WTC11 (cell line): ENCODE data around the gene GLRA1. TPM values are rescaled to one million over a fixed set of nuclear protein-coding genes. Genes with fewer than 3 reads are reported as not detected.

Source experiments
- ATAC-seq: fragments of 200-7000 bp; cut with Tn5 transposase; 2 replicates; pipeline ENCODE4 v1.10.0; 2021; ENCODE audit warnings: mild to moderate bottlenecking, moderate library complexity
- CTCF ChIA-PET: fragments of 300-600 bp; sonication (Branson Sonifier 250); formaldehyde crosslinking; loops from one replicate; lab custom pipeline; 2021; ENCODE audit warnings: antibody characterized with exemption; lab: Charles Lee
- POLR2A ChIA-PET: fragments of 350-600 bp; sonication (Branson Sonifier 250); formaldehyde crosslinking; loops from one replicate; lab custom pipeline; 2021; ENCODE audit warnings: antibody characterized with exemption; lab: Charles Lee
- DNase-seq: peaks from one replicate; pipeline ENCODE4 v3.0.0; 2021; ENCODE audit warnings: low spot score
- H3K27ac Mint-ChIP-seq: 2 replicates; pipeline ENCODE4 v1.8.0; 2021; ENCODE audit warnings: mixed read lengths
- H3K27me3 Mint-ChIP-seq: 2 replicates; pipeline ENCODE4 v1.8.0; 2021; ENCODE audit warnings: low read depth, mild to moderate bottlenecking, moderate library complexity, mixed read lengths
- H3K36me3 Mint-ChIP-seq: 2 replicates; pipeline ENCODE4 v1.8.0; 2021; ENCODE audit warnings: mixed read lengths
- H3K4me1 Mint-ChIP-seq: 2 replicates; pipeline ENCODE4 v1.8.0; 2022; ENCODE audit warnings: mixed read lengths
- H3K4me3 Mint-ChIP-seq: 2 replicates; pipeline ENCODE4 v1.8.0; 2021; ENCODE audit warnings: mild to moderate bottlenecking, moderate library complexity, mixed read lengths
- H3K9me3 Mint-ChIP-seq: 2 replicates; pipeline ENCODE4 v1.8.0; 2021; ENCODE audit warnings: mixed read lengths
- FOXK1 ChIP-seq: sonication (generic); formaldehyde crosslinking; IDR thresholded peaks from 2 replicates; pipeline ENCODE4 v1.8.0; 2022; ENCODE audit warnings: mild to moderate bottlenecking, moderate library complexity, missing genetic modification reagents
- KAT7 ChIP-seq: sonication (generic); formaldehyde crosslinking; IDR thresholded peaks from 2 replicates; pipeline ENCODE4 v1.8.1; 2023; ENCODE audit warnings: missing genetic modification reagents, mild to moderate bottlenecking, borderline replicate concordance
- MXD4 ChIP-seq: fragments of 250-450 bp; sonication (Bioruptor Pico); IDR thresholded peaks from 2 replicates; pipeline ENCODE4 v1.8.0; 2021; ENCODE audit warnings: mild to moderate bottlenecking, moderate library complexity, borderline replicate concordance
- NFATC4 ChIP-seq: fragments of 250-450 bp; sonication (Bioruptor Pico); IDR thresholded peaks from 2 replicates; pipeline ENCODE4 v1.9.0; 2021; ENCODE audit warnings: mild to moderate bottlenecking
- SMAD3 ChIP-seq: sonication (generic); formaldehyde crosslinking; IDR thresholded peaks from 2 replicates; pipeline ENCODE4 v1.8.0; 2022; ENCODE audit warnings: missing genetic modification reagents, mild to moderate bottlenecking, borderline replicate concordance
- ZBTB21 ChIP-seq: sonication (generic); formaldehyde crosslinking; IDR thresholded peaks from 2 replicates; pipeline ENCODE4 v1.8.1; 2023; ENCODE audit warnings: mild to moderate bottlenecking, missing genetic modification reagents, borderline replicate concordance
- total RNA-seq: library from RNA; stranded (reverse); gene quantifications from 3 replicates; pipeline ENCODE4 v1.2.3, GENCODE V29; 2021
- TF ChIP-seq, protein P1 (sequence below): sonication (generic); formaldehyde crosslinking; IDR thresholded peaks from 2 replicates; pipeline ENCODE4 v1.8.0; 2023; ENCODE audit warnings: mild to moderate bottlenecking, missing genetic modification reagents
- TF ChIP-seq, protein P2 (sequence below): sonication (generic); formaldehyde crosslinking; IDR thresholded peaks from 2 replicates; pipeline ENCODE4 v1.8.0; 2022; ENCODE audit warnings: missing genetic modification reagents
- TF ChIP-seq, protein P3 (sequence below): fragments of 200-600 bp; IDR thresholded peaks from 2 replicates; pipeline ENCODE4 v1.8.0; 2022; ENCODE audit warnings: antibody characterized with exemption
- TF ChIP-seq, protein P4 (sequence below): fragments of 250-450 bp; sonication (Bioruptor Pico); IDR thresholded peaks from 2 replicates; pipeline ENCODE4 v1.9.0; 2021; ENCODE audit warnings: mild to moderate bottlenecking

Gene GLRA1
- total RNA-seq, 1 experiment from 2014 or later: not detected

DNA sequence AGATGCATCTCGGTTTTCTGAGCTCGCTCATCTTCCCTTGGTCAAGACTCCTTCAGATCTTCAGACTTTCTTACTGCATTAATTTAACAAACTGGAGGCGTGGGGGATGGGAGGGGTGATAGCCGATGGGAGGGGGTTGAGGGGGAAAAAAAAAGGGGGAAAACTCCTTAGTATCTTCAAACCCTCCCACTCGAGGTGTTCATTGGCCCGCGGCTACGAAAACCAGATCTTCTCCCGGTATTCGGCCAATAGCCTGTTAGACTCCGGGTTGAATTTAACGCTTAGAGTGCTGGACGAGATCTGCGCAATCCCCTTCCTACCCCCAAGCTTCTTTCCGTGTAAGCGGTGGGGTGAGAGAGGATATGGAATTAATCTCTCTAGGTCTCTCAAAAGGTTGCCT is 689 bp upstream of the GLRA1 start:
- H3K4me3 Mint-ChIP-seq: peak overlapping the region; percentile 33; the same call in 1 of the 2 replicates
- H3K4me1 Mint-ChIP-seq: peaks cover 15% of the 10 kb centered on the region
- H3K27ac Mint-ChIP-seq: no peak overlapping the region
- TF ChIP-seq, protein P1, sequence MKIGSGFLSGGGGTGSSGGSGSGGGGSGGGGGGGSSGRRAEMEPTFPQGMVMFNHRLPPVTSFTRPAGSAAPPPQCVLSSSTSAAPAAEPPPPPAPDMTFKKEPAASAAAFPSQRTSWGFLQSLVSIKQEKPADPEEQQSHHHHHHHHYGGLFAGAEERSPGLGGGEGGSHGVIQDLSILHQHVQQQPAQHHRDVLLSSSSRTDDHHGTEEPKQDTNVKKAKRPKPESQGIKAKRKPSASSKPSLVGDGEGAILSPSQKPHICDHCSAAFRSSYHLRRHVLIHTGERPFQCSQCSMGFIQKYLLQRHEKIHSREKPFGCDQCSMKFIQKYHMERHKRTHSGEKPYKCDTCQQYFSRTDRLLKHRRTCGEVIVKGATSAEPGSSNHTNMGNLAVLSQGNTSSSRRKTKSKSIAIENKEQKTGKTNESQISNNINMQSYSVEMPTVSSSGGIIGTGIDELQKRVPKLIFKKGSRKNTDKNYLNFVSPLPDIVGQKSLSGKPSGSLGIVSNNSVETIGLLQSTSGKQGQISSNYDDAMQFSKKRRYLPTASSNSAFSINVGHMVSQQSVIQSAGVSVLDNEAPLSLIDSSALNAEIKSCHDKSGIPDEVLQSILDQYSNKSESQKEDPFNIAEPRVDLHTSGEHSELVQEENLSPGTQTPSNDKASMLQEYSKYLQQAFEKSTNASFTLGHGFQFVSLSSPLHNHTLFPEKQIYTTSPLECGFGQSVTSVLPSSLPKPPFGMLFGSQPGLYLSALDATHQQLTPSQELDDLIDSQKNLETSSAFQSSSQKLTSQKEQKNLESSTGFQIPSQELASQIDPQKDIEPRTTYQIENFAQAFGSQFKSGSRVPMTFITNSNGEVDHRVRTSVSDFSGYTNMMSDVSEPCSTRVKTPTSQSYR (CRISPR knock-in tag): no peak
- TF ChIP-seq NFATC4 (no peak), MXD4 (CRISPR knock-in tag) (no peak), KAT7 (CRISPR knock-in tag) (no peak), FOXK1 (CRISPR knock-in tag) (no peak), SMAD3 (CRISPR knock-in tag) (no peak), ZBTB21 (CRISPR knock-in tag) (no peak)
- TF ChIP-seq, protein P2, sequence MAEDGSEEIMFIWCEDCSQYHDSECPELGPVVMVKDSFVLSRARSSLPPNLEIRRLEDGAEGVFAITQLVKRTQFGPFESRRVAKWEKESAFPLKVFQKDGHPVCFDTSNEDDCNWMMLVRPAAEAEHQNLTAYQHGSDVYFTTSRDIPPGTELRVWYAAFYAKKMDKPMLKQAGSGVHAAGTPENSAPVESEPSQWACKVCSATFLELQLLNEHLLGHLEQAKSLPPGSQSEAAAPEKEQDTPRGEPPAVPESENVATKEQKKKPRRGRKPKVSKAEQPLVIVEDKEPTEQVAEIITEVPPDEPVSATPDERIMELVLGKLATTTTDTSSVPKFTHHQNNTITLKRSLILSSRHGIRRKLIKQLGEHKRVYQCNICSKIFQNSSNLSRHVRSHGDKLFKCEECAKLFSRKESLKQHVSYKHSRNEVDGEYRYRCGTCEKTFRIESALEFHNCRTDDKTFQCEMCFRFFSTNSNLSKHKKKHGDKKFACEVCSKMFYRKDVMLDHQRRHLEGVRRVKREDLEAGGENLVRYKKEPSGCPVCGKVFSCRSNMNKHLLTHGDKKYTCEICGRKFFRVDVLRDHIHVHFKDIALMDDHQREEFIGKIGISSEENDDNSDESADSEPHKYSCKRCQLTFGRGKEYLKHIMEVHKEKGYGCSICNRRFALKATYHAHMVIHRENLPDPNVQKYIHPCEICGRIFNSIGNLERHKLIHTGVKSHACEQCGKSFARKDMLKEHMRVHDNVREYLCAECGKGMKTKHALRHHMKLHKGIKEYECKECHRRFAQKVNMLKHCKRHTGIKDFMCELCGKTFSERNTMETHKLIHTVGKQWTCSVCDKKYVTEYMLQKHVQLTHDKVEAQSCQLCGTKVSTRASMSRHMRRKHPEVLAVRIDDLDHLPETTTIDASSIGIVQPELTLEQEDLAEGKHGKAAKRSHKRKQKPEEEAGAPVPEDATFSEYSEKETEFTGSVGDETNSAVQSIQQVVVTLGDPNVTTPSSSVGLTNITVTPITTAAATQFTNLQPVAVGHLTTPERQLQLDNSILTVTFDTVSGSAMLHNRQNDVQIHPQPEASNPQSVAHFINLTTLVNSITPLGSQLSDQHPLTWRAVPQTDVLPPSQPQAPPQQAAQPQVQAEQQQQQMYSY: no peak
- peaks cover 4% of the 10 kb centered on the region; the same call in 1 of the 2 replicates for H3K9me3 Mint-ChIP-seq
- ChIA-PET POLR2A (interaction anchor here (0.7 kb wide), 1 partner anchor 435 kb away, joined by 5 read pairs; no protein-coding TSS in a partner anchor), CTCF (interaction anchor here (0.7 to 2.3 kb wide), 6 partner anchors 14 to 460 kb away, joined by 3 to 24 read pairs (median 4); no protein-coding TSS in a partner anchor)
- no peaks in the 10 kb centered on the region for H3K36me3 Mint-ChIP-seq
- peaks cover 64% of the 10 kb centered on the region for H3K27me3 Mint-ChIP-seq
- DNase-seq: no peak
- no peak for ATAC-seq

DNA sequence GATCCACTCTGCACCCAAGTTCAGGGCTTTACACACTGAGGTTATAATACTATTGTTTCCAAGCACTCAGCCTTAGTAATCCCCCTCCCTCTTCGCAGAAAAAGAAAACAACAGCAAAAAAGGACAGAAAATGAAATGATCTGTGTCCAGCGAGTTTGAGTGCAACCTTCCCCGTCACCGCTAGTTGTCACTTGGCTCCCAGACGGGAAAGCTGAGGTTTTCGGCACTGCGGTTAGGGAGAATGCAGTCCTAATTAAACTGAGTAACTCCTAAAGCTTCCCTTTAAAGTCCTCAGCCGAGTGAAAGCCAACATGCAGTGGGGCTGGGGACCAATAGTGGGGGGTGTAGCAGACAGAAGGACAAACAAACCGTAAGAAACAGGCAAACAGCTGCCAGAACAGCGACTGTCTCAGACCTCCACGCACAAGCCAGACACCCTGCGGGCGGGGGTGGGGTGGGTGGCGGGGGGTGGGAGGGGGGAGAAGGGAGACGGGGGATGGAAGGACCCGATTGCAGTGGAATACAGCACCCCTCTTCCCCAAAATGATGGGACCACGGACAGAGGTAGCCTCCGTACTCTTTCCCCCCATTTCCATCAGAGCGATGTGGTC is 680 bp downstream of the GLRA1 start:
- TF ChIP-seq, protein P3, sequence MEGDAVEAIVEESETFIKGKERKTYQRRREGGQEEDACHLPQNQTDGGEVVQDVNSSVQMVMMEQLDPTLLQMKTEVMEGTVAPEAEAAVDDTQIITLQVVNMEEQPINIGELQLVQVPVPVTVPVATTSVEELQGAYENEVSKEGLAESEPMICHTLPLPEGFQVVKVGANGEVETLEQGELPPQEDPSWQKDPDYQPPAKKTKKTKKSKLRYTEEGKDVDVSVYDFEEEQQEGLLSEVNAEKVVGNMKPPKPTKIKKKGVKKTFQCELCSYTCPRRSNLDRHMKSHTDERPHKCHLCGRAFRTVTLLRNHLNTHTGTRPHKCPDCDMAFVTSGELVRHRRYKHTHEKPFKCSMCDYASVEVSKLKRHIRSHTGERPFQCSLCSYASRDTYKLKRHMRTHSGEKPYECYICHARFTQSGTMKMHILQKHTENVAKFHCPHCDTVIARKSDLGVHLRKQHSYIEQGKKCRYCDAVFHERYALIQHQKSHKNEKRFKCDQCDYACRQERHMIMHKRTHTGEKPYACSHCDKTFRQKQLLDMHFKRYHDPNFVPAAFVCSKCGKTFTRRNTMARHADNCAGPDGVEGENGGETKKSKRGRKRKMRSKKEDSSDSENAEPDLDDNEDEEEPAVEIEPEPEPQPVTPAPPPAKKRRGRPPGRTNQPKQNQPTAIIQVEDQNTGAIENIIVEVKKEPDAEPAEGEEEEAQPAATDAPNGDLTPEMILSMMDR: peak; percentile 52; the same call in 1 of the 2 replicates
- TF ChIP-seq, protein P4, sequence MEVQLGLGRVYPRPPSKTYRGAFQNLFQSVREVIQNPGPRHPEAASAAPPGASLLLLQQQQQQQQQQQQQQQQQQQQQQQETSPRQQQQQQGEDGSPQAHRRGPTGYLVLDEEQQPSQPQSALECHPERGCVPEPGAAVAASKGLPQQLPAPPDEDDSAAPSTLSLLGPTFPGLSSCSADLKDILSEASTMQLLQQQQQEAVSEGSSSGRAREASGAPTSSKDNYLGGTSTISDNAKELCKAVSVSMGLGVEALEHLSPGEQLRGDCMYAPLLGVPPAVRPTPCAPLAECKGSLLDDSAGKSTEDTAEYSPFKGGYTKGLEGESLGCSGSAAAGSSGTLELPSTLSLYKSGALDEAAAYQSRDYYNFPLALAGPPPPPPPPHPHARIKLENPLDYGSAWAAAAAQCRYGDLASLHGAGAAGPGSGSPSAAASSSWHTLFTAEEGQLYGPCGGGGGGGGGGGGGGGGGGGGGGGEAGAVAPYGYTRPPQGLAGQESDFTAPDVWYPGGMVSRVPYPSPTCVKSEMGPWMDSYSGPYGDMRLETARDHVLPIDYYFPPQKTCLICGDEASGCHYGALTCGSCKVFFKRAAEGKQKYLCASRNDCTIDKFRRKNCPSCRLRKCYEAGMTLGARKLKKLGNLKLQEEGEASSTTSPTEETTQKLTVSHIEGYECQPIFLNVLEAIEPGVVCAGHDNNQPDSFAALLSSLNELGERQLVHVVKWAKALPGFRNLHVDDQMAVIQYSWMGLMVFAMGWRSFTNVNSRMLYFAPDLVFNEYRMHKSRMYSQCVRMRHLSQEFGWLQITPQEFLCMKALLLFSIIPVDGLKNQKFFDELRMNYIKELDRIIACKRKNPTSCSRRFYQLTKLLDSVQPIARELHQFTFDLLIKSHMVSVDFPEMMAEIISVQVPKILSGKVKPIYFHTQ (CRISPR knock-in tag): no peak
- peaks cover 74% of the 10 kb centered on the region for H3K27me3 Mint-ChIP-seq
- no peaks in the 10 kb centered on the region for H3K36me3 Mint-ChIP-seq
- ChIA-PET POLR2A (no interaction called here), CTCF (interaction anchor here (0.6 to 2.3 kb wide), 11 partner anchors 10 to 426 kb away, joined by 3 to 24 read pairs (median 4); no protein-coding TSS in a partner anchor)
- ATAC-seq: peak; percentile 73
- H3K9me3 Mint-ChIP-seq: no peaks in the 10 kb centered on the region
- peaks cover 15% of the 10 kb centered on the region for H3K4me1 Mint-ChIP-seq
- H3K4me3 Mint-ChIP-seq: peak overlapping the region; percentile 9; the same call in 1 of the 2 replicates
- no peak overlapping the region for H3K27ac Mint-ChIP-seq
- DNase-seq: peak; percentile 59
